HG03045 (cell line): ENCODE data around the gene XAGE2.
"Not testable (repeated sequence)": the region's sequence is repeated elsewhere in the genome, so short reads cannot be mapped to it uniquely, and the experiment has no call there.

ENCODE experiments used
- ATAC-seq: cut with Tn5 transposase; IDR thresholded peaks from one replicate; pipeline ENCODE4 v1.9.1; 2021; ENCODE audit warnings: mild to moderate bottlenecking, moderate library complexity; ENCODE audit not compliant: unreplicated experiment

XAGE2 gene, protein sequence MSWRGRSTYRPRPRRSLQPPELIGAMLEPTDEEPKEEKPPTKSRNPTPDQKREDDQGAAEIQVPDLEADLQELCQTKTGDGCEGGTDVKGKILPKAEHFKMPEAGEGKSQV

DNA sequence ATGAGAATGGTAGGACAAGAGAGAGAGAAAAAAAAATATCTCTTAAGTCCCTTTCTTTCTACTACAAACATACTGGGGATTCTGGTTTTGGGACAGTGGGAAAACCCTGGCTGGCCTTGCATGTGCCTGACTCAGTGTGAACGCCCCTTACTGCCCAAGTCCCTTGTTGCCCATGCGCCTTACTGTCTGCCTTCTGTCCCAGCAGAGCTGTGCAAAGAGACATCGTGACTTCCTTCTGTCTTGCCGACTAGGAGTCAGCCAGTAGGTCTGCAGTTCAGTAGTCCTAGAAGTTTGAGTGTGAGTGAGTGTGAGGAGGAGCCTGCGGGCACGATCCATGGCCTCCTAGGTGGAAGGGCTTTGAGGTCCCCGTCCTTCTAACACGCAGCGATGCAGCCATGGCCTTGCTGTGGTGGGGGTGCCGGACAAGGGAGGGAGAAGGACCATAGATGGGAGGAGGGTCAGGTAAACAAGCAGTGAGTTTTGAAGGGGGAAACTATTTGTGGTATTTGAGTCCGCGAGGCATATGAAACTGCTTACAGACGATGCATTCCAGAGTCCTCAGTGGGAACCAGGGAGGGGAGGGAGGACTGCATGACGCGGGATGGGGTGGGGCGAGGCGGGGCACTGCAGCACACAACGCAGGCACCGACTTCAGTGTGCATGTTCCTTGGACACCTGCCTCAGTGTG, at the start of gene XAGE2:
Gene XAGE2 (plus strand): TSS at position 654 of the 688 bp plus-strand sequence. CDS start 994 bp downstream, outside the sequence.
- no peak for ATAC-seq

DNA sequence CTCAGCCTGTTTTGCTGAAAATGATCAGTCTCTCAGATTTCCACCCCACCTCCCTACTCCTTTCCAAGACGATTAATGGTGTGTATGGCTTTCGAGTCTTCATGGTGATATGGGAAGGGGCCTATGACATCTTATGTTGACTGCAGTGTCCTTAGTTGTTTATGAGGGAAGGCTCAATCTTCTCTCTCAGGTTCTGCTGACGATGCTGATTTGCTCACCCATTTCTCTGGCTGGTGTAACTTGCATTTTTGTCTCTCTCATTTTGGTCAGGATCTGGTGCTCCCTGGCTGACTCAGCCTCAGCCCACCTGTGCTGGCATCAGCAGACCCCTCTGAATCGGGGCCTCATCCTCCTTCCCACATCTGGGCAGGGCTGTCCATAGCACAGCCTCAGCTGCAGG, 31.4 kb upstream of the XAGE2 start:
- no peak for ATAC-seq

DNA sequence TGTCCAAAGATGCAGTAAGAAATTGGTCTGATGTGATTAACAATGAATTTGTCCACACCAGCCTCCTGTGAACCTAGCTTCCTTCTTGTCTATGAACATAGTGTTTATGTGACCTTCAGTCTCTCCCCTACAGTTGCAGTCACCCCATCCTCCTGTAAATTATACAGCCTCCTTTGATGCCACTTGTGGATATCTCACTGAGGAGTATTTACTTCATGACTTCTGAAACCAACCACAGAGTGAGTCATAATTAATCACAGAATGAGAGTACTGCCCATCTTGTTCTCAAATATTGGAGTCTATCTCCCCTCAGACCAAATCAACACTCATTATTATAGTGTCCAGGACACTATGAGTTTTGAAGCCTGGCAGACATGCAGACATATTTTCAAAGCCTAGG, 27.3 kb upstream of the XAGE2 start:
- ATAC-seq = no peak

DNA sequence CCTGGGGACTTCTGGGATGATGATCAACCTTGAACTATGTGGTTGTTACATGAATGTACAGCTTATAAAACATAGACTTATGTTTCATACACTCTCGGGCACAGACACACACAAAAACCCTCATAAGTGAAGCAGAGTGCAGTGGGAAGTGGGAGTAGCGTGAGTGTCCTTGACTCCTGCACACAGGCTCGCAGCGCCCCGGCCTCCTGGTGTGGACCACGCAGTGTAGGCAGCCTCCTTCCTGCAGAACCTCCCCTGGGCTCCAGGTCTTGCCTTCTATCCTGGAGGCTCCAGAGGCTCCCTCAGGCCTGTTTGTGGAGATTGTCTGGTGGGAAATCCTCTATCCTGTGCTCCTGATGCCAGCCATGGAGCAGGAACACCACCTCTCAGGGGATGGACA, 25.7 kb upstream of the XAGE2 start:
- not testable (repeated sequence) for ATAC-seq

DNA sequence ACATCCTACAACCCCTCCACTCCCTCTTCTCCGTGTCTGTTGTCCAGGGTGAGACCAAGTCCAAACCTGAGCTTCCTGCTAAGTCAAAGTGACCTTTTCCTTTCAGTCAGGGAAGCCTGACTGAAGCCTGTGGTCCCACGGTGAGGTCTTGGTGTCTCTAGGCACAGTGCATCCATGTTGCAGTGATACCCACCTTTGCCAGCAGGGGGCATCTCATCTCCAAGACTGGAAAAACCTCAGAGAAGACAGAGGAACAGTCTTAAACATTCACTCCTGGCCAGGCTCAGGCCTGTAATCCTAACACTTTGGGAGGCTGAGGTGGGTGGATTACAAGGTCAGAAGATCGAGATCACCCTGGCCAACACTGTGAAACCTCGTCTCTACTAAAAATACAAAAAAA, 23.4 kb upstream of the XAGE2 start:
- ATAC-seq = not testable (repeated sequence)

DNA sequence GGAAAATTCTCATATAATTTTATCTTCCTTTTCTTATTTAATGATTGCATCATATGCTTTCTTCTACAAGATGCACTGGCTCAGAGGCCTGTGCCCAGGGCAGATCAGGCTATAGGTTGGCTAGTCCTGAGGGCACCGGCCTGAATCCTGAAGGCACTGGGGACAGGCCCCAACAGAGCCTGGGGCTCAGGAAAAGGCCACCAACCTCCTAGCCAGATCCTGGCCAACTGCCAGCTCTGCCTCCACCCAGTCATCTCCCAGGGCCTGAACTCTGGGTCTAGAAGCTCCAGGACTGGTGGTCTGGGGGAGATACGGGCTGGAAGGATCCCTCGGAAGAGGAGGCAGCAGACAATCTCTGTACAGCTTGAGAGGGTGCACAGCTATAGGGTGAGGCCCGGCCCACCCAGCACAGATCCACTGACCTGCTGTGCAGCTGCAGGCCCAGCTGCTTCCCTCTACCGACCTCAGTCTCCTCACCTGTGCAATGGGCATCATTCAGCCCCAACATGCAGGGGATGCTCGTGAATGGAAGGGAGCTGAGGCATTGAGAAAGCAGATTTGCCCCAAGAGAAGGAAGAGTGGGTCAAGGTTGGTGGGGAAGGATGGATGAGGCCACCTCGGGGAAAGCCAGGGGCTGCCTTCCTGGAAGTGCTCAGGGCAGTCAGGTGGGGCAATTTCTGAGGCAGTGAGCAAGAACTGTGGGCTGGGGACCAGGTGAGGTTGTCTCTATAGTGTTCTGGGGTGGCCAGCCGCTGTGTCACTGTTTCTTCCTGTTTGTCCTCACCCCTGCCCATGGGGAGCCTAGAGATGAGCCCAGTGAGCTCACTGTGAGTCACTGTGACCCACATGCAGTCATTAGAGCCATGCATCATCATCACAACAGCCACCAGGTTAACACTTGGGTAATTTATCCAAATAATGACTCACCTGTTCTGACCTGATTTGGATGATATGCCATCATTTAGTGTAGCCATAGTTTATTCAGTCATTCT, 22.4 kb upstream of the XAGE2 start:
- no peak for ATAC-seq

DNA sequence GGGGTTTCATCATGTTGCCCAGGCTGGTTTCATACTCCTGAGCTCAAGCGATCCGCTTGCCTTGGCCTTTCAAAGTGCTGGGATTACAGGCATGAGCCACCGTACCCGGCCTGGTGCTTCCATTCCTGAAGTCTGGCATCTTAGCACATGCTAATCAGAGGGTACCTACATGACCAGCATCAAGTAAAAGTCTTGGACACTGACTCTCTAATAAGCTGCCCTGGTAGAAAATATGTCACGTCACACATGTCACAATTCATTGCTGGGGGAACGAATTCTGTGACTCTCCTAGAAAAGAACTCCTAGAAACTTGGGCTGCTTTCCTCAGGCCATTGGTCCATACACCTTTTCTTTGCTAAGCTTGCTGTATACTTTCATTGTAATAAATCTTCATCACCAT, 19.1 kb upstream of the XAGE2 start:
- no peak for ATAC-seq

DNA sequence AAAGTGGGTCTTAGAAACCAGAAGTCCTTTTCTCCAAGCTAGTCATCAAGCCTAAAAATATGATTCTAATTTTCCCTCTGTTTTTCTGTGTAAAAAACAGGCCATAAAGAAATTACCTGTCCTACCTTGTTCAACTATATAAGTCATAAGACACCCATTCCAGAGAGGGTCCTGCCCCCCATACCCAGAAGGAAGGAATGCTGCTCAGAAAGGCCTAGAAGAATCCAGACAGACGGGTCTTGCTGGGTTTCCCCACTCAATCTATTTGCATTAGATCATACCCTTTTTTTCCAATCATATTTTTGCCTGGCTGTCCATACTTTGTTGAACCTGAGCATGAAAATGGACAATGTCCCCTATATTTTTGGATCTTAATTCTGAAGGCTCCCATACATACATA, 16.3 kb upstream of the XAGE2 start:
- ATAC-seq = no peak

- no peak for ATAC-seq
These were observed 15.0 kb upstream of the XAGE2 start for GRCh38 chrX:52353838-52354237.

GRCh38 chrX:52355108-52355507, 13.7 kb upstream of the XAGE2 start:
- no peak for ATAC-seq

GRCh38 chrX:52359614-52360232, 9.1 kb upstream of the XAGE2 start:
- ATAC-seq = no peak

DNA sequence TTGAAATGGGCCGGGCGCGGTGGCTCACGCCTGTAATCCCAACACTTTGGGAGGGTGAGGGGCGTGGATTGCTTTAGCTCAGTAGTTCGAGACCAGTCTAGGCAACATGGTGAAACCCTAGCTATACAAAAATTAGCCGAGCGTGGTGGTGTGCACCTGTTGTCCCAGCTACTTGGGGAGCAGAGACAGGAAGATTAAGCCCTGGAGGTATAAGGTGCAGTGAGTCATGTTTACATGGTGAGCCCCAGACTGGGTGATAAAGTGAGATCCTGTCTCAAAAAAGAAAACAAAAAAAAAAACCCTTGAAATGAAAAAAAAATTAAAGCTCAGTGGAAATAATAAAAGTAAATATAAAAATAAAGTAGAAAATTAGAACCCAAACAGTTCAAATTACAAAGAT, 6.9 kb upstream of the XAGE2 start:
- ATAC-seq = no peak

- ATAC-seq = no peak
These were observed 5.5 kb upstream of the XAGE2 start for GRCh38 chrX:52363247-52363883.

GRCh38 chrX:52378870-52379269, 10.0 kb downstream of the XAGE2 start:
- ATAC-seq = no peak

DNA sequence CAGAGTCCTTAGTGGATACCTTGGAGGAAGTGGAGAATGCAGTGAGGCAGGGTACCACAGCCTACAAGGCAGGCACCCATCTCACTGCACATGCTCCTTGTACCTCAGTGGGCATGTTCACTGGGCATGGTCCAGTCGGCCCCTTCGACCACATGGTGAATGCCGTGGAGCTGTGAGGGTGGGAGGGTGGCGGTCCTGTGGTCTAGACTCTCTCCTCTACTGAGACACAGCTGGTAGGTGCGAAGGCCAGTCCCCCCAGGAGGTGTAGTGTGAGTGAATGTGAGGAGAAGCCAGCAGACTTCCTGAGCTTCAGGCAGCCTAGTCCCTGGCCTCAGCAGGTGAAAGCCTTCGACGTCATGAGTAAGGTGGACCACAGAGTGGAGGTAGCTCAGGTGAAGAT, 12.2 kb downstream of the XAGE2 start:
- no peak for ATAC-seq

- ATAC-seq = no peak
These were observed 41.9 kb downstream of the XAGE2 start for GRCh38 chrX:52410439-52411394.

DNA sequence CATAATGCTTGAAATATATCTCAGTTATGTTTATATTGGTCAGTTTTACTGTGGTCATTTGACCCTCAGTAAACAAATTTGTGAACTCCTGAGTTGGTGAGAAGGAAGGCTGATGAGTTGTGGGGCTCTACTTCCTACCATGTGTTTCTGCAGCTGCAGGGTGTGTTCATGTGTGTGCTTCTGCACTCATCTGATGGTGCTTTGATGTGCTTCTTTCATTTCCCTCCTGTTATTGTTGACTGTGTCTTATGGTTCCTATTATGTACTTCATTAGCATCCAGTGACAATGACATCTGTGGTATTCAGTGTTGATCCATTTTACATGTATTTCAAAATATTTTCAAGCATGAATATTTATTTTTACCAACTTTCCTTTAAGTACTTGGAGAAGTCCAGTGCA, 46.5 kb downstream of the XAGE2 start:
- ATAC-seq = no peak

DNA sequence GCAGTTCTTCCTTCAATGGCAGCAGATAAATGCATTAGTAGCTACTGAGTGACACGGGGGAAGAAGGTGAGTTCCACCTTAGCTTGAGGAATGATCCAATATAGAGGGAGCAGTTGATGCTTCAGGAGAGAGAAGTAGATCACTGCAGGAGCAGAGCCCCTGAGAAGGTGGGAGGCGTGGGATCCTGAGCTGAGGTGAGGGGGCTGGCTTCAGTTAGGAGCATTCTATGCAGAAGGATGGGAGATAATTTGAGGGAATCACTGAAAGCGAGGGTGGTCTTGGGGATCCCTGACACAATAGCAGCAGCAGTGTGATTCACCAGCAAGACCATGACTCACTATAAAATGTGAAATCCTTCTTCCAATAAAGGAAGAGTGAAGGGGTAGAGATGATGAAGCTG, 48.0 kb downstream of the XAGE2 start:
- no peak for ATAC-seq

- no peak for ATAC-seq
These were observed 52.1 kb downstream of the XAGE2 start for GRCh38 chrX:52420824-52421443.
